Vagina (tissue), 2 donors: ENCODE data around the gene RASA2. TPM values are rescaled to one million over a fixed set of nuclear protein-coding genes. Genes with fewer than 3 reads are reported as not detected.

Source experiments
- DNase-seq, 2 donors: peaks; one replicate each; pipeline ENCODE4 v3.0.0-alpha.2; 2017; ENCODE audit errors: extremely low spot score in 2 of 2
- H3K27ac ChIP-seq: fragments of 200-600 bp; sonication (generic); one replicate; pipeline ENCODE4 v1.5.1; 2019
- H3K27me3 ChIP-seq: fragments of 200-600 bp; sonication (generic); one replicate; pipeline ENCODE4 v1.5.1; 2019
- H3K36me3 ChIP-seq, 2 donors: fragments of 200-600 bp; sonication (generic); one replicate each; pipeline ENCODE4 v1.5.1; 2017 to 2019
- H3K4me1 ChIP-seq: fragments of 200-600 bp; sonication (generic); one replicate; pipeline ENCODE4 v1.5.1; 2019
- H3K4me3 ChIP-seq, 2 donors: fragments of 200-600 bp; sonication (generic); 1 replicate in 1 of 2; 2 replicates in 1 of 2; pipeline ENCODE4 v1.5.1; 2016 to 2019
- H3K9me3 ChIP-seq: fragments of 200-600 bp; sonication (generic); one replicate; pipeline ENCODE4 v1.5.1; 2019
- CTCF ChIP-seq, 3 experiments: fragments of 450-650 bp in 2 of 3; fragments of 200-600 bp in 1 of 3; sonication (generic) in 1 of 3; IDR thresholded peaks; one replicate each; pipeline ENCODE4 v1.5.1; 2017 to 2019; ENCODE audit warnings: antibody characterized with exemption in 3 of 3, mild to moderate bottlenecking in 2 of 3, moderate library complexity in 2 of 3
- POLR2A ChIP-seq, 2 donors: fragments of 450-650 bp; IDR thresholded peaks; one replicate each; pipeline ENCODE4 v1.6.1; 2017; ENCODE audit warnings: antibody characterized with exemption in 2 of 2, mild to moderate bottlenecking in 2 of 2, moderate library complexity in 2 of 2
- POLR2AphosphoS5 ChIP-seq, 2 donors: sonication (generic); formaldehyde crosslinking; IDR thresholded peaks; one replicate each; pipeline ENCODE4 v1.9.0; 2017; ENCODE audit warnings: antibody characterized with exemption in 2 of 2, mild to moderate bottlenecking in 2 of 2, low read depth in 1 of 2; ENCODE audit not compliant: insufficient read depth in 1 of 2
- intact Hi-C: fragments of 100-400 bp; cut with DNase I; formaldehyde crosslinking; loops from one replicate; pipeline ENCODE4 v1.15.1; 2023
- total RNA-seq: library from RNA; depleted of rRNA; stranded (reverse); fragments of >200 nt; gene quantifications from one replicate; pipeline ENCODE4 v1.2.3, GENCODE V29; 2016

The RASA2 gene
- total RNA-seq, 1 donor from 2014 or later = 18.4 TPM

- no peak for TF ChIP-seq CTCF (IDR thresholded peaks at IDR 0.05)
- no peak for TF ChIP-seq POLR2A (IDR thresholded peaks at IDR 0.05)
- no peak for TF ChIP-seq POLR2AphosphoS5 (IDR thresholded peaks at IDR 0.05; ENCODE audit: insufficient read depth in 1 of 2, low read depth in 1 of 2)
- no peak overlapping the region for H3K27ac ChIP-seq
- no peaks in the 10 kb centered on the region for H3K27me3 ChIP-seq
- no peaks in the 10 kb centered on the region for H3K4me1 ChIP-seq
- H3K9me3 ChIP-seq = no peaks in the 10 kb centered on the region
- no peak for DNase-seq
- H3K4me3 ChIP-seq = no peak overlapping the region
- H3K36me3 ChIP-seq = peaks cover 0 to 40% of the 10 kb centered on the region in 2 donors
- intact Hi-C loops = no loop called here
These were observed 124.1 kb downstream of the RASA2 start for GRCh38 chr3:141610939-141611338.

GRCh38 chr3:141618103-141618910 lies 131.5 kb downstream of the RASA2 start:
- H3K9me3 ChIP-seq = no peaks in the 10 kb centered on the region
- intact Hi-C loops = no loop called here
- peaks cover 0 to 12% of the 10 kb centered on the region in 2 donors for H3K36me3 ChIP-seq

GRCh38 chr3:141618938-141619337 lies 132.1 kb downstream of the RASA2 start:
- H3K9me3 ChIP-seq = no peaks in the 10 kb centered on the region
- H3K27me3 ChIP-seq = no peaks in the 10 kb centered on the region
- intact Hi-C loops = no loop called here
- DNase-seq = no peak
- H3K4me3 ChIP-seq = no peak overlapping the region
- TF ChIP-seq CTCF (IDR thresholded peaks at IDR 0.05) = no peak
- TF ChIP-seq POLR2AphosphoS5 (IDR thresholded peaks at IDR 0.05; ENCODE audit: insufficient read depth in 1 of 2, low read depth in 1 of 2) = no peak
- H3K36me3 ChIP-seq = peaks cover 0 to 9% of the 10 kb centered on the region in 2 donors
- no peak overlapping the region for H3K27ac ChIP-seq
- no peaks in the 10 kb centered on the region for H3K4me1 ChIP-seq

More at GRCh38 chr3:141618103-141618910, 131.5 kb downstream of the RASA2 start:
- DNase-seq = no peak
- TF ChIP-seq CTCF (IDR thresholded peaks at IDR 0.05) (no peak), POLR2AphosphoS5 (IDR thresholded peaks at IDR 0.05; ENCODE audit: insufficient read depth in 1 of 2, low read depth in 1 of 2) (no peak), POLR2A (IDR thresholded peaks at IDR 0.05) (no peak)
- H3K27me3 ChIP-seq = no peaks in the 10 kb centered on the region
- H3K4me3 ChIP-seq = no peak overlapping the region
- no peak overlapping the region for H3K27ac ChIP-seq
- no peaks in the 10 kb centered on the region for H3K4me1 ChIP-seq

- TF ChIP-seq CTCF (IDR thresholded peaks at IDR 0.05) = no peak
- TF ChIP-seq POLR2A (IDR thresholded peaks at IDR 0.05) = no peak
- no peak for TF ChIP-seq POLR2AphosphoS5 (IDR thresholded peaks at IDR 0.05; ENCODE audit: insufficient read depth in 1 of 2, low read depth in 1 of 2)
- intact Hi-C loops = no loop called here
- DNase-seq = no peak
- Histone ChIP-seq H3K9me3 (no peaks in the 10 kb centered on the region), H3K36me3 (peaks cover 0 to 9% of the 10 kb centered on the region in 2 donors), H3K4me1 (no peaks in the 10 kb centered on the region), H3K27ac (no peak overlapping the region), H3K4me3 (no peak overlapping the region), H3K27me3 (no peaks in the 10 kb centered on the region)
These were observed 132.6 kb downstream of the RASA2 start for GRCh38 chr3:141619450-141619849.

GRCh38 chr3:141623691-141624090 lies 136.9 kb downstream of the RASA2 start:
- intact Hi-C loops = no loop called here
- H3K27me3 ChIP-seq = no peaks in the 10 kb centered on the region
- DNase-seq = no peak
- no peaks in the 10 kb centered on the region for H3K9me3 ChIP-seq
- no peak overlapping the region for H3K27ac ChIP-seq
- H3K4me1 ChIP-seq = no peaks in the 10 kb centered on the region
- no peaks in the 10 kb centered on the region for H3K36me3 ChIP-seq
- no peak for TF ChIP-seq POLR2AphosphoS5 (IDR thresholded peaks at IDR 0.05; ENCODE audit: insufficient read depth in 1 of 2, low read depth in 1 of 2)
- TF ChIP-seq CTCF (IDR thresholded peaks at IDR 0.05) = no peak
- TF ChIP-seq POLR2A (IDR thresholded peaks at IDR 0.05) = no peak
- H3K4me3 ChIP-seq = no peak overlapping the region
